Cortex of kidney (tissue), 1 donor: ENCODE data around the gene MCCC1.
"Not testable (repeated sequence)": the region's sequence is repeated elsewhere in the genome, so short reads cannot be mapped to it uniquely, and the experiment has no call there.

Experiments used
- DNase-seq: peaks from one replicate; lab custom pipeline; 2025; lab: John Stamatoyannopoulos, UW

The MCCC1 gene

DNA sequence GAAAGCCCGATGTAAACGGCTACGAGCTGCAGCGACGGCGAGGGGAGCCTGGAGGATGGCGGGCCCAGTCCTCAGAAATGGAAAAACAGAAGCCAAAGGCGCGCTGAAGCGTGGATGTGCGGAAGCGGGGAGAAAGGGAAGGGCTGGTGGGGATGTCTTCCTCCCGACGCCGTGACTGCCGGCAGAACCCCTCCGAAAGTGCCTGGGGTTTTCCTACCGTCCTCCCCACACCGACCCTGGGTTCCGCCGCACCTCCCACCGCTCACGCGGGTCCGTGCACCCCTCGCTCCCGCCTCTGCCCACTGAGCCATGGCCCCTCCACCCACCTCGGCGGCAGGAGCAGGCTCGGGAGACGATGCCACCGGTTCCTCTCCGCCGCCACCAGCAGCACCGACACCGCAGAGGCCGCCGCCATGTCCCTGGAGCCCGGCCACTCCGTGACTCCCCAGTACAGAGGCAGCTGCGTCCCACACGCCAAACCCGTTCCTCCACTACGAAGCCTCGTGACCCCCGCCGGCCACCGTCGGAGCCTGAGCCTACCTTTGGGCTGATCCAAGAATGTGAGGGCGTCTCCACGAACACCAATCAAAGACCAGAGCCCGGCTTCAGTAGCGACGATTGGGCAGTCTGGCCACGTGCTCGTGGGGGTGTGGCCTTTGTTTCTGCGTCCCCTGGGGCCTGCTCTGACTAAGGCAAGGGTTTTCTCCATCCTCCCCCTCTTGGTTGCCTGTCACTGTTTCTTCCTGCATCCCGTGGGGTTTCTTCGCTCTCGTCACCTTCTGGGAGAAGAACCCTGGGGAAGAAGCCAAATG is at the start of gene MCCC1:
Gene MCCC1 (minus strand): TSS at position 471 of the 812 bp plus-strand sequence. CDS start 56 bp downstream, at position 415.
- peak; percentile 41 for DNase-seq

DNA sequence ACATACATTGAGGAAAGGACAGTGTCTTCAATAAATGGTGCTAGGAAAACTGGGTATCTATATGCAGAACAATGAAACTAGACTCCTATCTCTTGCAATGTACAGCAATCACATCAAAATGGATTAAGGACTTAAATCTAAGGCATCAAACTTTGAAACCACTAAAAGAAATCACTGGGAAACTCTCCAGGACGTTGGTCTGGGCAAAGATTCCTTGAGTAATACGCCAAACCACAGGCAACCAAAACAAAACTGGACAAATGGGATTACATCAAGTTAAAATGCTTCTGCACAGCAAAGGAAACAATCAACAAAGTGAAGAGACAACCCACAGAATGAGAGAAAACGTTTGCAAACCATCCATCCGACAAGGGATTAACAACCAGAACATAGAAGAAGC is 48.8 kb upstream of the MCCC1 start:
- DNase-seq = no peak

DNA sequence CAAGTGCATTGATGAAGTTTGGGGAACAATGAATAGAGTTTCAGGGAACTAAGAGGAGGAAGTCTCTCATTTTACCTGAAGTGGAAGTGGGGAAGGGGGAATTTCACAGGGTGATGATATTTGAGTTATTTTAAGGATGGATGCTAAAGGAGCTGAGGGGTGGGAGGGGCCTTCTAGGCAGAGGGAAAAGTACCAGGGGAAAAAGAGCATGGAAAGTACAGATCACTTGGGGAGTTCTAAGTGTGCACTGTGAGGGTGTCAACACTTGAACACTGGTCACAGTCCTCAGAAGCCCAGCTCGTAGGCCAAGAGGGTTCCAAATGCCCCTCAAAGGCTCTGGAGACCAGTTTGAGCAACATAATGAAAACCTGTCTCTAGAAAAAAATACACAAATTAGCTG is 45.1 kb upstream of the MCCC1 start:
- DNase-seq = no peak

DNA sequence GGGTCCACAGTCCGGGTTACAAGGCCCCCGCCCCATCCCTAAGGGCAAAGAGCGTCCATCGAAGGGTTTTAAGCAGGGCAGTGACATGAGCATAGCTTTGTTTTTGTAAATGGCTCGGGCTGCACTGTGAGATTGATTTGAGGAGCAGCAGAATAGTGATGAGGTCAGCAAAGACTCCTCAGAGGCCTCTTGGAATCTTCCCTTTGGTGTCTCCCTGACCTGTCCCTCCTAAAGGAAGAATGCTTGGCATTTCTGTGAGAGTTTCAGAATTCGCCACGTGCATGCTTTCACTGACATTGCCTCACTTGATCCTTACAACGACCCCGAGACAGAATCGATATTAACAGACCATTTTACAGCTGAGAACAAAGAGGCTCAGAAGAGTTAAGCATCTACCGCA is 42.9 kb upstream of the MCCC1 start:
- no peak for DNase-seq

DNA sequence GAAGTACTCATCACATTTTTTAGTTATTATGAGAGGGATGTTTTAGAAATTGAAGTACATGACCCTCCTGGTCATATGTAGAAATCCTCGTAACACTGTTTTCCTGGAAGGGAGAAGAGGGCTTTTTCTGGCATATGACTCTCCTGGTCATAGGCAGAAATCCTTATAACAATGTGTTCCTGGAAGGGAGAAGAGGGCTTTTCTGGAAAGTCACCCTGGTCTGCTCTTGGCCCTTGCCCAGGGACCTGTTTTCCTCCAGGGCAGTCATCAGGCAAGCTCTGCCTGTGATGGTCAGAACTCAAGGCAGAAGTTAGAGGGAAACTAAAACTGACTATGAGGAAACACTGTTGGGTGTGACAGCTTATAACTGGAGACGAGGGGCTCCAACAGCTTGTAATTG is 35.5 kb upstream of the MCCC1 start:
- no peak for DNase-seq

DNA sequence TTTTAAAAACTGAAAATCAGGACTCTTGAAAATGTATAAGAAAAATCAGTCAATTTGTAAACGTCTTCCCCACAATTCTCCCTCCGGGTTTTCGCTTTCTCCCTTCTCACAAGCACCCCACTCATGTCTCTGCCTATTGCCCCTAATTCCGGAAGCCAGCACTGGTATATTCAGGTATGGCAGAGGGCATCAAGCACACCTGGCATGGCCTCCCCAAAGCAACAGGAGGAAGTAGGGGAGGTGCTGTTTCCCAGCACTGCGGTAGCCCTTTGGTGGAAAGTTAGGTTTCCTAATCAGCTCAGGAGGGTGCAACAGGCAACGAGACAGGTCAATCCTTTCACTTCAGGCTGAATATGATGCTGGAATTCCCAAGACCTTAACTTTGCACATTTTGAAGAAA is 33.1 kb upstream of the MCCC1 start:
- DNase-seq = no peak

DNA sequence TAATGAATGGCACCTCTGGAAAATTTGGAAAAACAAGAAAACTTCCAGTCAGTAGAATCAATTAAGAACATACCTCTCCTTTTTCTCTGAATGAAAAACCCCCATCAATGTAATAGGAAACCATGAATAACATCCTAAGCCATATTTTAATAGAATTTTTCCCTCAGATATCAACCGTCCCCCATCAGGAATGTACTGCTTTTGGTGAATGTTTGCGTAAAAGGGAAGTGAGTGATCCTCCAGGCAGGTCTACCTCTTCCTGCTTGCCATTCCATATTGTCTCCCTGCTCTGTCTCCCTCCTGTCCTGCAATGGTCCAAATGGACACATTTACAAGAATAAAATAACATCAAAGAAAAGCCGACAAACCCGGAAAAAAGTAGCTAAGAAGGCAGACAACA is 32.4 kb upstream of the MCCC1 start:
- no peak for DNase-seq

DNA sequence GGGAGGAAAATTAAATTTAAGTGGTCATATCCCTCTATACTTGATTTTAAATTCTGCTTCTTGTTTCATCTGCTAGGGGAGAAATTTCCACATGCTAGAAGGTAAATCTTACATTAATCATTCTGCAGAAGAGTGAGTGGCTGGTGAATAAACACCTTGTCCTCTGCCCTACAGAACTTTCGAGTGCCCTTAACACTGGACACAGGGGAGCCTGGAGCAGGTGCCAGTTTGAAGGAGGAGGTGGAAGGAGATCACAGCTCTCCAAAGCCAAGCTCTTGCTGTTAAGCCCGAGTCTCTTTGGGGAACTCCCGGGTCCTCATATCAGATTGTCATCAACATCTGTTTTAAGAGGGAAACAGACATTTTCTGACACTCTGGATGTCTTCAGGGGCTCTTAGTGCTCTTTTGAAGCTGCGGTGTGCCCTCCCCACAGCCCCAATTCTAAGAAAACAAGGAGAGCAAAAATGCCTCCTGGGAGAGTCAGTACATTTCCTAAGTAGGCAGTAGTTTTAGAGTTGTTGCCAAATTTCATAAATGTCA is 32.0 kb upstream of the MCCC1 start:
- DNase-seq = no peak

DNA sequence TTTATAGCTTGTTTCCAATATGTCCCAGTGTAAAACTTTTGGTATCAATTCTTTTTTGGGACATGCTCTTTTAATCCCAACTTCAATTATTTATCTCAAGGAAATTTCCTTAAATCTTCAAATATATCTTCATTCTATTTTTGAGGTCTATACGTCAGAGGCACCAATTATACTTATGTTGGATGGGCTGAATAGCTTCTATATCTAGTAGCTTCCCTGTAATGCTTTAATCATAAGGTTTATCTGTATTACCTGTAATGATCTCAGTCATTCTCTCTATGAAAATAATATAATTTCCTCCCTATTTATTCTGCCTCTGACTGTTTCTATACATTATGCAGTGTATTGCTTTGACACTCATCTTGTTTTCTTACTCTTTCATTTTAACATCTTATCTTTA is 29.9 kb upstream of the MCCC1 start:
- no peak for DNase-seq

DNA sequence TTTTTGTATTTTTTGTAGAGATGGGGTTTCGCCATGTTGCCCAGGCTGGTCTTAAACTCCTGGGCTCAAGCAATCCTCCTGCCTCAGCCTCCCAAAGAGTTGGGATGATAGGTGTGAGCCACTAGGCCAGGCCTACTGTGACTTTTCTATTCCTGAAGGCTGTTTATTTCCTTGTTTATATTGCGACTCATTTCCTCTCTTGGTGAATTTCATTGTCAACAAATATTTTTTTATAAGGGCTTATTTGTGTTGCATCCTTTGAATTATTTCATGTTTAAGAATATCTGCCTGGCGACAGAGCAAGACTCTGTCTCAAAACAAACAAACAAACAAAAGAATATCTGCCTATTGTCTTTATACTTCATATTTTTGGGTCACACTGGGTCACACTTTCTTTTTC is 29.4 kb upstream of the MCCC1 start:
- DNase-seq = no peak

DNA sequence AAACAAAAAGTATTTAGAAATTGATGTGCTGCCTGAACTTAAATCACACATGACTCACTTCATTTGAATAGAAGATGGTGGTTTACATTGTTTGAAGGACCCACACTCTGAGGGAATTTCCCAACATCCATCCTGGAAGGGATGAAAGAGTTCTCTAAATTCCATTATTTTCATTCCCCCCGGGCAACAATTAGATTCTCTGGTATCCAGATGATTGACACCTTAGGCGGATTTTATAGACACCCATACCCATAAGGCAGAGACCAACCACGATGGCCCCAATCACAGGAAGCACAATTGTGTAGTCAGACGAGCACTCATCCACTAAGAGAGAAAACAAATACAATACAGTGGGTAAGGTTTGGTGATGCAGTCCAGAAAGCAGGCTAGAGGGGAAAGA is 24.6 kb upstream of the MCCC1 start:
- no peak for DNase-seq

DNA sequence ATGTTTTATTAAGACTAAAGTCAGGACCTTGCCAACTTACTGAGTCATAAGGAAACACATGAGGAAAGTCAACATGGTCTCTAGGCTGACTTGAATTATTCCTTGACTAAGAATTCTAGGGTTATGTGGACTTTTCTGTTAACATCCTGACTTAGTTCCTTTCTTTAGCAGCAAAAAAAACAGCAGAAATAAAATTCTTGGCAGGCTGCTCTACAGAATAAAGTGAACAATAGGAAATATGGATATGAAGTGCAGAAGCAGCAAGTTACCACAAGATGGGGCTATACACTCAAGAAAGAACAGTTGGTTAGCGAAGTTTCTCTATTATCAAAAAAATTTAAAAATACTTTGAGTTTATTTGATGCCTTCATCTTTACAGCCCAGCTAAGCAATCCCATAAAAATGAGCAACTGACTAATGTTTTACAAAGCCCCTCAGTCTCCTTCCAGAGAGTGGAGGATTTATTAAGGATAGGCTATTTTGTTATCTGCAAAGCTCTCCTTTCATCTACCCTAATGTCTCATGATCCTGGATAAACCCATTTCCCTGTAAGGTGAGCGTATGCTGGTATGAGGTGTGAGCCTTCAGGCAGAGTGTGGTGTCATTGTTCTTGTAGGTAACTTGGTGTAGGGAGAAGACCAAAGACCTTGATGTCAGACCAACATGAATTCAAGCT is 23.1 kb upstream of the MCCC1 start:
- no peak for DNase-seq

DNA sequence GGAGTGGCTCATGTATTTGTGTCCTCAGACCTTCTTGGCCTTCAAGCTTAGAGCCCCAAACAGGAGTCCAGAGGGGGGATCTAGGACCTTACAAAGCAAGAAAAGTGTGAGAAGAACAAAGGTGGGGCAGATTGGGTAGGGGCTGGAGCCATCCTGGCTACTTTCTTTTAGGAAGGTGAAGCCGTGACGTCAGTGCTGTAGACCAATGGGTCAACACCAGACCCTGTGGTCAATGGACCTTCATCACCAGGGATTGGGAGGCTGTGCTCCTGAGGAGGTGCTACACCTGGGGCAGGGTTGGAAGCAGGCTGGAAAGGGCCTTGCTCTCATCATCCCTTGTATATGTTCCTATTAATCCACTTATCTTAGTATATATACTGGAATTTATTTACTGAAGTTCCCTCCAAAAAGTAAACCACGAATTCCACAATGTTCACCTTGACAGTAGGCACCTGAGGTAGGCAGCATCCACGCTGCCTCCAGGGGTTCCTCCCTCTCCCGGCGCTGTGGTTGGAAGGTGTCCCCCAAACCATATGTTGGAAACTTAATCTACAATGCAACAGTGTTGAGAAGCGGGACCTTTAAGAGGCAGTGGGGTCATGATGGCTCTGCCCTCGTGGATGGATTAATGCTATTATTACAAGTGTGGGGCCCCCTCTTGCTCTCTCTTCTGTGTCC is 21.4 kb upstream of the MCCC1 start:
- DNase-seq = no peak

DNA sequence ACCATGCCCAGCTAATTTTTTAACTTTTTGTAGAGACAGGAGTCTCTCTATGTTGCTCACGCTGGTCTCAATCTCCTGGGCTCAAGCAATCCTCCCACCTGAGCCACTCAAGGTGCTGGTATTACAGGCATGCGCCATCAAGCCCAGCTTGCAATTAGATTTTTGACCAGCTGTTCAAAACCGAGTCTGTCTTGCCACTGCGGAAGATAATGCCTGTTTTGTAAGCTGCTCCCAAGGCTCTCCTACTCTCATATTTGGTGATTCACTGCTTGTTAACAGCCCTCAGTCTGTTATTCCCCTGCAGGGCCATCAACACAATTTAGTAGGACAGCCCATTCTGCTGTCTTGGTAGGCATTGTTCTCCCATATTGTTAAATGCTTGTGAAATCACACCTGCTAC is 17.8 kb upstream of the MCCC1 start:
- no peak for DNase-seq

DNA sequence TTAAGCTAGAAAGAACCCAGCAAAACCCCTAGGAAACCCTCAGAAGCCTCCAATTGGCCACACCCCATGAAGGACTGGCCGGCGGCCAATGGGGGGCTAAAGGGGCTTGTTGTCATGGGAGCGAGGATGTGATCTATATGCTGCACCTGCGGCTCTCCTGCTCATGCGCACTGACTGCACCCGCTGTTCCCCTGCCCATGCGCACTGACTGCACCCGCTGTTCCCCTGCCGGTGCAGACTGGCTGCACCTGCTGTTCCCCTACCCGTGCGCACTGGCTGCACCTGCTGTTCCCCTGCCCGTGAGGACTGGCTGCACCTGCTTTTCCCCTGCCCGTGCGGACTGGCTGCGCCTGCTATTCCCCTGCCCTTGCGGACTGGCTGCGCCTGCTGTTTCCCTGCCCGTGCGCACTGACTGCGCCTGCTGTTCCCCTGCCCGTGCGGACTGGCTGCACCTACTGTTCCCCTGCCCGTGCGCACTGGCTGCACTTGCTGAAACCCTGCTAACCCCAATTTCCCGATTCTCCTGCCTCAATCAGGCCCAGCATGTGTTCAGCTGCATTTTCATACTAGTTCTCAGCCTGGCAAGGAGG is 16.8 kb upstream of the MCCC1 start:
- no peak for DNase-seq

DNA sequence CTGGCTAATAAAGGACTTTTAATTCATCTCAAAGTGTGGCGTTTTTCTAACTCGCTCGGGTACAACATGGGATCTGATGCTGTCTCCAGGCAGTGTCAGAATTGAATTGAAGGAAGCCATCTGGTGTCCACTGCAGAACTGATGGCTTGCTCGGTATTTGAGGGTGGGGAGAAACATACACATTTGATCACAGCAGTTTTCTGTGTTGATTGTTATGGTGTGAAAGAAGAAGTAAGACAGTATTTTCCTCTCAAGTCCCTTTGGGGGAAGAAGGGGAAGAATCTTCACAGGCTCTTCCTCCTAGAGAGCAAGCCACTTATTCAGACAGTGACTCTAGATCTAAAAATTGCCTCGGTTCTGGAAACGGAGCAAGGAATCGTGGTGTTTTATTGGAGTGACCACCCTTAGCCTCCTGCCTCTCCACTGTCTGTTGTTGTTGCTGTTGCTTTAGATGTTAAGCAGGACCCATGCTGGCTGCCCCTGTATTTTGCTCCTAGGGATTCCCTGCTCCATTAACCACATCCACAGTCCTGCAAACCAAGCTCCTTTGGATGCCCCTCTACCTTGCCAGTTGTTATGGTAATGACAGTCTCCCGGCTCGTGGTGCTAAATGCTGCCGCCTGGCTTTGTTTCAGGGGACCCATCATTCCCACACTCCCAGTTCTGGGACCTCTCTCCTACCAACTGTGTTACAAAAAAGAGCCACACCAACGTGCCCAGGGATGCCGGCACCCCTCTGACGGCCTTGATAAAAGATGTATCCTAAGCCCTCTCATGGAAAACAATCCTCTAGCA is 15.3 kb upstream of the MCCC1 start:
- DNase-seq = no peak

DNA sequence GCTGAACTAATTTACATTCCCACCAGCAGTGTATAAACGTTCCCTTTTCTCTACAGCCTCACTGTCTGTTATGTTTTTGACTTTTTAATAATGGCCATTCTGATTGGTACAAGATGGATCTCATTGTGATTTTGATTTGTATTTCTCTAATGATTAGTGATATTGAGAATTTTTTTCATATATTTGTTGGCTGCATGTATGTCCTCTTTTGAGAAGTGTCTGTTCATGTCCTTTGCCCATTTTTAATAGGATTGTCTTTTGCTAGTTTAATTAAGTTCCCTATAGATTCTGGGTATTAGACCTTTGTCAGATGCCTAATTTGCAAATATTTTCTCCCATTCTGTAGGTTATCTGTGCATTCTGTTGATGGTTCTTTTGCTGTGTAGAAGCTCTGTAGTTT is 10.6 kb upstream of the MCCC1 start:
- DNase-seq = not testable (repeated sequence)

DNA sequence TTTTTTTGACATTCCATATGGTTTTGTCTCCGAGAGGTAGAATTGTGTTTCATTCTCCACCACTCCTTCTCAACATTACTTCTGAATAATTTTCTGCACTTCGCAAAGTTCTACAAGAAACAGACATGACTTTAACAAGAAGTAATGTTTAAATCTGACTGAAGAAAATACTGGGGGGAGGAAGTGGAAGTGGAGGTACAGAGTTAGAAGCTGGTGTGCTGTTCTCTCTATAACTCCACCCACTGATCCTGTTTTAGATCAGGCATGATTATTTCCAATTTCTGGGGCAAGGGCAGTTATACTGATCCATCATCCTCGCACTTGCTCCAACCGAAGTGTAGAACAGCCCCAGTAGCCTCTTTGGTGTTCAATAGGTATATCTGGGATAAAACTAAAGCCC is 9.2 kb upstream of the MCCC1 start:
- no peak for DNase-seq

DNA sequence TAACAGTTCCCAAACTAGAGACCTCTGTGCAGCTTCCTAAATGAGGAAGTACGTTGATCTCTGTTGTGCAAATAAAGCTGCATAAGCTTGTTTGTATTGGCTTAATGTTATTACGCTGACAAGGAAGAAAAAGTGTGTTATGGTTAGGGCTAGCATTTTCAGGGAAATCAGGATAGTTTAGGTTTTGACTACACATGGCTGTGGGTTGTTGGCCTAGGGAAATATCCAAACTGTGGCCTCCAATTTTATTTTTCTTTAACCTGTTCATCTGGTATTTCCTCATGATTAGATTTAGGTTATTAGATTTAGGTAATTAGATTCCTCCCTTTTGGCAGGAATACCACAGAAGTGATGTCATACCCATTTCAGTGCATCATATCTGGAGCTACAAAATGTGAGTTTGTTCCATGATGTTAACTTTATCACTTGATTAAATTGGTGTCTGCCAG is 8.7 kb upstream of the MCCC1 start:
- no peak for DNase-seq

DNA sequence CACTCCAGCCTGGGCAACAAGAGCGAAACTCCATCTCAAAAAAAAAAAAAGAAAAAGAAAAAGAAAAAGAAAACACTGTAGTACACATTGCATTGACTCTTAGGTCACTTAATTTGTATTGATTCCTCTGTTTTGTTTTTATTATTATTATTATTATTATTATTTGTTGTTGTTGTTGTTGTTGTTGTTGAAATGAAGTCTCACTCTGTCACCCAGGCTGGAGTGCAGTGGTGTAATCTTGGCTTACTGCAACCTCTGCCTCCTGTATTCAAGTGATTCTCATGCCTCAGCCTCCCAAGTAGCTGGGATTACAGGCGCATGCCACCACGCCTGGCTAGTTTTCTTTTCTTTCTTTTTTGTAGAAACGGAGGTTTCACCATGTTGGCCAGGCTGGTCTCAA is 8.1 kb upstream of the MCCC1 start:
- not testable (repeated sequence) for DNase-seq

DNA sequence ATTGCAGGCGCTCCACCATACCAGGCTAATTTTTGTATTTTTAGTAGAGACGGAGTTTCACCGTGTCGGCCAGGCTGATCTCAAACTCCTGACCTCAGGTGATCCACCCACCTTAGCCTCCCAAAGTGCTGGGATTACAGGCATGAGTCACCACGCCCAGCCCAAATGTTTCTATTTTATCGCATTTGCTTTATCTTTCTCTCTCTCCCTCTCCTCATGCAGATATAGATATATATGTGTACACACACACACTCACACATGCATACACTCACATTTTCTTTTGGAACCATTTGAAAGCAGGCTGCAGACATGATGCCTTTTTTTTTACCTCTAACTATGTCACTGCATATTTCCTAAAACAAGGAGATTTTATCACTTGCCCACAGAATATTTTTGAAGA is 7.3 kb upstream of the MCCC1 start:
- DNase-seq = no peak

DNA sequence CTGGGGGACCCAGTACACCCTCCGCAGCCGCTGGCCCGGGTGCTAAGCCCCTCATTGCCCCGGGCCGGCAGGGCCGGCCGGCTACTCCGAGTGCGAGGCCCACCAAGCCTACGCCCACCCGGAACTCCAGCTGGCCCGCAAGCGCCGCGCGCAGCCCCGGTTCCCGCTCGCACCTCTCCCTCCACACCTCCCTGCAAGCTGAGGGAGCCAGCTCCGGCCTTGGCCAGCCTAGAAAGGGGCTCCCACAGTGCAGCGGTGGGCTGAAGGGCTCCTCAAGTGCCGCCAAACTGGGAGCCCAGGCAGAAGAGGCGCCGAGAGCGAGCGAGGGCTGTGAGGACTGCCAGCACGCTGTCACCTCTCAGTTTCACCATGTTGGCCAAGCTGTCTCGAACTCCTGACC is 4.7 kb upstream of the MCCC1 start:
- not testable (repeated sequence) for DNase-seq
